A673 (cell line): ENCODE measurements around the gene LTV1. TPM values are rescaled to one million over a fixed set of nuclear protein-coding genes. Genes with fewer than 3 reads are reported as not detected.
"Not testable (repeated sequence)": the region's sequence is repeated elsewhere in the genome, so short reads cannot be mapped to it uniquely, and the experiment has no call there.

Source experiments
- Bru-seq: library from RNA; stranded (reverse); fragments of 400-500 nt; gene quantifications from one replicate; lab custom pipeline; 2021; lab: Mats Ljungman, UMichigan
- BruChase-seq, 2 experiments: library from RNA; stranded (reverse); fragments of 400-500 nt; gene quantifications; one replicate each; lab custom pipeline; 2021; lab: Mats Ljungman, UMichigan
- BruUV-seq: library from RNA; stranded (reverse); fragments of 400-500 nt; replicated peaks from 2 replicates; lab custom pipeline; 2021; lab: Mats Ljungman, UMichigan
- CTCF ChIA-PET: fragments of 300-600 bp; sonication (Branson Sonifier 250); formaldehyde crosslinking; loops from one replicate; lab custom pipeline; 2022; ENCODE audit warnings: antibody characterized with exemption; lab: Charles Lee
- POLR2A ChIA-PET: fragments of 300-600 bp; sonication (Branson Sonifier 250); formaldehyde crosslinking; loops from one replicate; lab custom pipeline; 2022; ENCODE audit warnings: antibody characterized with exemption; ENCODE audit not compliant: low non-redundant PET; lab: Charles Lee
- DNase-seq: peaks from one replicate; pipeline ENCODE4 v3.0.0-alpha.2; 2015; ENCODE audit warnings: low spot score
- H3K27ac ChIP-seq: fragments of 200-600 bp; sonication (generic); 2 replicates; pipeline ENCODE4 v1.5.1; 2016; ENCODE audit warnings: mixed run types, low read depth, mild to moderate bottlenecking, mixed read lengths, antibody characterized with exemption, low read length; ENCODE audit not compliant: poor library complexity, severe bottlenecking
- H3K27me3 ChIP-seq: fragments of 200-600 bp; sonication (generic); replicated peaks from 2 replicates; pipeline ENCODE4 v1.6.1; 2017; ENCODE audit warnings: mixed run types, low read depth, mild to moderate bottlenecking, mixed read lengths, antibody characterized with exemption, low read length; ENCODE audit not compliant: insufficient read depth, poor library complexity
- H3K36me3 ChIP-seq: fragments of 200-600 bp; sonication (generic); 2 replicates; pipeline ENCODE4 v1.6.1; 2016; ENCODE audit warnings: mixed run types, mild to moderate bottlenecking, mixed read lengths, antibody characterized with exemption, low read length; ENCODE audit not compliant: insufficient read depth, poor library complexity, severe bottlenecking
- H3K4me1 ChIP-seq: fragments of 200-600 bp; sonication (generic); 2 replicates; pipeline ENCODE4 v1.6.1; 2017; ENCODE audit warnings: mixed run types, mild to moderate bottlenecking, mixed read lengths, antibody characterized with exemption, low read length; ENCODE audit not compliant: insufficient read depth, poor library complexity, severe bottlenecking
- H3K4me3 ChIP-seq: fragments of 200-600 bp; sonication (generic); 2 replicates; pipeline ENCODE4 v1.5.1; 2016; ENCODE audit warnings: low read depth, mixed run types, mild to moderate bottlenecking, mixed read lengths, low read length; ENCODE audit not compliant: poor library complexity, severe bottlenecking
- H3K9me3 ChIP-seq: fragments of 200-600 bp; sonication (generic); 2 replicates; pipeline ENCODE4 v1.6.1; 2016; ENCODE audit warnings: mixed run types, low read depth, mild to moderate bottlenecking, mixed read lengths, antibody characterized with exemption, low read length; ENCODE audit not compliant: poor library complexity, severe bottlenecking
- CTCF ChIP-seq: fragments of 300-800, 200-600 bp; sonication (generic); conservative IDR thresholded peaks from 2 replicates; pipeline ENCODE4 v1.5.1; 2017; ENCODE audit warnings: low read depth, mild to moderate bottlenecking, antibody characterized with exemption, low read length, moderate library complexity, mixed read lengths
- EZH2 ChIP-seq: fragments of 200-600 bp; sonication (generic); IDR thresholded peaks from 2 replicates; pipeline ENCODE4 v1.6.1; 2017; ENCODE audit warnings: borderline replicate concordance, low read depth, mild to moderate bottlenecking, mixed read lengths, antibody characterized with exemption, low read length; ENCODE audit not compliant: poor library complexity, severe bottlenecking
- intact Hi-C: fragments of 100-400 bp; cut with micrococcal nuclease; formaldehyde crosslinking; loops from one replicate; pipeline ENCODE4 v1.10.0; 2022; ENCODE audit not compliant: unreplicated experiment
- long read RNA-seq: library from polyadenylated mRNA; stranded (forward); transcript quantifications from one replicate; pipeline ENCODE4 v2.0.0, GENCODE V29; 2022
- total RNA-seq: library from RNA; stranded (reverse); gene quantifications from 2 replicates; pipeline ENCODE4 v1.2.3, GENCODE V29; 2021

The LTV1 gene
- total RNA-seq = 44.1 and 51.8 TPM in 2 replicates
- Bru-seq, nascent RNA = percentile 97 among the genes with signal in this experiment
- percentile 90 among the genes with signal in this experiment for BruChase-seq, experiment 1, labeled RNA remaining after a 2-hour chase
- BruChase-seq, experiment 2, labeled RNA remaining after a 6-hour chase = percentile 83 among the genes with signal in this experiment
- long read RNA-seq, transcript LTV1-201 (11 exons, 1,847 nt) = major isoform, 83 of 103 reads
- long read RNA-seq, partial matches to known transcripts = 9 of 103 reads
- long read RNA-seq, other reads (novel, unspliced or antisense) = 11 of 103 reads

GRCh38 chr6:143842902-143843676, at the start of gene LTV1:
Gene LTV1, plus strand, starts transcription at chr6:143843338. Its CDS starts 140 bp downstream, at chr6:143843478.
- POLR2A ChIA-PET = no interaction called here
- DNase-seq = peak; percentile 97
- peak within 1 kb of the TSS; percentile 86 for H3K27ac ChIP-seq

GRCh38 chr6:143796551-143796950, 46.6 kb upstream of the LTV1 start:
- intact Hi-C loops, CTCF ChIA-PET, H3K4me3 ChIP-seq, DNase-seq, H3K27ac ChIP-seq, H3K27me3 ChIP-seq, H3K4me1 ChIP-seq, H3K36me3 ChIP-seq, BruUV-seq, H3K9me3 ChIP-seq, POLR2A ChIA-PET: not testable (repeated sequence)

More at GRCh38 chr6:143842902-143843676, at the start of gene LTV1:
- Histone ChIP-seq H3K4me3 (peak within 1 kb of the TSS; percentile 68), H3K4me1 (peaks cover 4% of the 10 kb centered on the region), H3K9me3 (no peaks in the 10 kb centered on the region), H3K36me3 (peaks cover 37% of the 10 kb centered on the region), H3K27me3 (no peaks in the 10 kb centered on the region)
- CTCF ChIA-PET = interaction anchor here (0.6 kb wide), 1 partner anchor 268 kb away, joined by 3 read pairs; no protein-coding TSS in a partner anchor
- intact Hi-C loops = loop anchor here (10.0 kb wide), 1 partner anchor 168 kb away; the partner anchor contains the start of gene PHACTR2
- TF ChIP-seq EZH2 = no peak
- no peak for TF ChIP-seq CTCF
- no TSS peak for BruUV-seq

- H3K27me3 ChIP-seq, H3K4me1 ChIP-seq, H3K27ac ChIP-seq, DNase-seq, H3K9me3 ChIP-seq, POLR2A ChIA-PET, intact Hi-C loops, H3K4me3 ChIP-seq, BruUV-seq, CTCF ChIA-PET, H3K36me3 ChIP-seq: not testable (repeated sequence)
Measured at GRCh38 chr6:143798487-143798886, 44.7 kb upstream of the LTV1 start.

- TF ChIP-seq CTCF = no peak
- TF ChIP-seq EZH2 = no peak
- DNase-seq = no peak
- no TSS peak for BruUV-seq
- intact Hi-C loops = no loop called here
- Histone ChIP-seq H3K27me3 (no peaks in the 10 kb centered on the region), H3K9me3 (no peaks in the 10 kb centered on the region), H3K27ac (no peak overlapping the region), H3K4me3 (no peak overlapping the region), H3K36me3 (no peaks in the 10 kb centered on the region), H3K4me1 (no peaks in the 10 kb centered on the region)
- ChIA-PET POLR2A (no interaction called here), CTCF (no interaction called here)
Measured at GRCh38 chr6:143802833-143803565, 40.1 kb upstream of the LTV1 start.
